CD4-positive, alpha-beta T cell (primary cell): ENCODE data around the gene RINT1. TPM values are rescaled to one million over a fixed set of nuclear protein-coding genes. Genes with fewer than 3 reads are reported as not detected.

Experiments used
- ATAC-seq: fragments of 200-7000 bp; cut with Tn5 transposase; one replicate; pipeline ENCODE4 v1.10.0; 2022; ENCODE audit warnings: mild to moderate bottlenecking; ENCODE audit not compliant: poor library complexity
- CTCF ChIA-PET: fragments of 350-600 bp; sonication (Branson Sonifier 250); formaldehyde crosslinking; loops from one replicate; lab custom pipeline; 2021; ENCODE audit warnings: antibody characterized with exemption, inconsistent platforms; lab: Charles Lee
- POLR2A ChIA-PET: fragments of 350-600 bp; sonication (Branson Sonifier 250); formaldehyde crosslinking; loops from one replicate; lab custom pipeline; 2021; ENCODE audit warnings: antibody characterized with exemption, inconsistent platforms; lab: Charles Lee
- DNase-seq, 14 experiments: peaks; one replicate each; pipeline ENCODE4 v3.0.0-alpha.2; 2013 to 2020; ENCODE audit warnings: mixed read lengths in 2 of 14
- H3K27ac ChIP-seq, 2 donors: one replicate each; pipeline versions ENCODE4 v1.5.1 to v1.7.0; 2013; ENCODE audit warnings: low read length in 2 of 2, low read depth in 1 of 2, mild to moderate bottlenecking in 1 of 2
- H3K27me3 ChIP-seq, 2 experiments: 1 replicate in 1 of 2; 2 replicates in 1 of 2; pipeline versions ENCODE4 v1.6.1 to v1.7.0; 2013; ENCODE audit warnings: low read length in 2 of 2, control low read depth in 1 of 2, mild to moderate bottlenecking in 1 of 2, moderate library complexity in 1 of 2; ENCODE audit not compliant: insufficient read depth in 2 of 2, control insufficient read depth in 1 of 2
- H3K36me3 ChIP-seq: one replicate; pipeline ENCODE4 v1.6.1; 2013; ENCODE audit warnings: low read length, control low read depth; ENCODE audit not compliant: insufficient read depth
- H3K4me1 ChIP-seq: one replicate; pipeline ENCODE4 v1.6.1; 2013; ENCODE audit warnings: low read length, control low read depth; ENCODE audit not compliant: insufficient read depth
- H3K4me3 ChIP-seq: one replicate; pipeline ENCODE4 v1.5.1; 2013; ENCODE audit warnings: mild to moderate bottlenecking, low read length, moderate library complexity
- H3K9me3 ChIP-seq, 2 experiments: 1 replicate in 1 of 2; 2 replicates in 1 of 2; pipeline versions ENCODE4 v1.6.1 to v1.7.0; 2013; ENCODE audit warnings: low read length in 2 of 2, mild to moderate bottlenecking in 2 of 2, control low read depth in 1 of 2, moderate library complexity in 1 of 2; ENCODE audit not compliant: control insufficient read depth in 1 of 2, insufficient read depth in 1 of 2
- H3K27ac Mint-ChIP-seq: one replicate; pipeline ENCODE4 v1.8.0; 2020; ENCODE audit warnings: mixed read lengths
- H3K27me3 Mint-ChIP-seq: one replicate; pipeline ENCODE4 v1.8.0; 2021; ENCODE audit warnings: mixed read lengths
- H3K36me3 Mint-ChIP-seq: one replicate; pipeline ENCODE4 v1.8.0; 2021; ENCODE audit warnings: low read depth, mixed read lengths
- H3K4me1 Mint-ChIP-seq: one replicate; pipeline ENCODE4 v1.8.0; 2021; ENCODE audit warnings: low read depth, mixed read lengths
- H3K4me3 Mint-ChIP-seq: one replicate; pipeline ENCODE4 v1.8.0; 2020; ENCODE audit warnings: mild to moderate bottlenecking, mixed read lengths
- H3K9me3 Mint-ChIP-seq: one replicate; pipeline ENCODE4 v1.8.0; 2020; ENCODE audit warnings: mixed read lengths
- CTCF ChIP-seq: fragments of 200-600 bp; IDR thresholded peaks from one replicate; pipeline ENCODE4 v1.8.0; 2022; ENCODE audit warnings: antibody characterized with exemption, mild to moderate bottlenecking
- intact Hi-C, 2 experiments: fragments of 100-400 bp; cut with DNase I in 1 of 2; cut with micrococcal nuclease in 1 of 2; formaldehyde crosslinking; loops; one replicate each; pipeline versions ENCODE4 v1.15.1 to v1.9.0; 2023 to 2025; cut with DNase I, micrococcal nuclease
- total RNA-seq, 174 experiments: library from RNA in 2 of 174; stranded (reverse) in 2 of 174; gene quantifications; one replicate each; pipeline ENCODE4 v1.2.3 and lab custom pipeline; 2021 to 2026

Gene RINT1
- total RNA-seq, 2 experiments from 2014 or later: 38.0 to 39.5 TPM

- DNase-seq (no peak), ATAC-seq (no peak)
- no peaks in the 10 kb centered on the region for H3K27me3 ChIP-seq
- no peak for TF ChIP-seq CTCF
- H3K4me3 ChIP-seq: no peak overlapping the region
- Mint-ChIP-seq H3K9me3 (no peaks in the 10 kb centered on the region), H3K27ac (no peak overlapping the region), H3K36me3 (peaks cover 61% of the 10 kb centered on the region), H3K4me1 (no peaks in the 10 kb centered on the region), H3K4me3 (no peak overlapping the region), H3K27me3 (no peaks in the 10 kb centered on the region)
- no peaks in the 10 kb centered on the region for H3K9me3 ChIP-seq
- H3K4me1 ChIP-seq: no peaks in the 10 kb centered on the region
- intact Hi-C loops: no loop called here
- H3K27ac ChIP-seq: no peak overlapping the region
- POLR2A ChIA-PET: no interaction called here
- CTCF ChIA-PET: no interaction called here
- H3K36me3 ChIP-seq: peaks cover 46% of the 10 kb centered on the region
Measured at GRCh38 chr7:105611856-105612775, 80.1 kb downstream of the RINT1 start.

- H3K27me3 ChIP-seq: no peaks in the 10 kb centered on the region
Measured at GRCh38 chr7:105612806-105613205, 80.8 kb downstream of the RINT1 start.

GRCh38 chr7:105613611-105614330, 81.8 kb downstream of the RINT1 start:
- no peak for TF ChIP-seq CTCF
- Histone ChIP-seq H3K9me3 (no peaks in the 10 kb centered on the region), H3K4me3 (no peak overlapping the region), H3K36me3 (peaks cover 57% of the 10 kb centered on the region), H3K27ac (no peak overlapping the region), H3K4me1 (no peaks in the 10 kb centered on the region), H3K27me3 (no peaks in the 10 kb centered on the region)
- DNase-seq (no peak), ATAC-seq (no peak)
- Mint-ChIP-seq H3K36me3 (peaks cover 64% of the 10 kb centered on the region), H3K9me3 (no peaks in the 10 kb centered on the region), H3K27me3 (no peaks in the 10 kb centered on the region), H3K27ac (no peak overlapping the region), H3K4me3 (no peak overlapping the region), H3K4me1 (no peaks in the 10 kb centered on the region)
- intact Hi-C loops: no loop called here
- POLR2A ChIA-PET: no interaction called here
- CTCF ChIA-PET: no interaction called here

More at GRCh38 chr7:105612806-105613205, 80.8 kb downstream of the RINT1 start:
- CTCF ChIA-PET: no interaction called here
- no peak for TF ChIP-seq CTCF
- no peaks in the 10 kb centered on the region for H3K9me3 Mint-ChIP-seq
- H3K4me1 ChIP-seq: no peaks in the 10 kb centered on the region
- ATAC-seq (no peak), DNase-seq (no peak)
- no peaks in the 10 kb centered on the region for H3K27me3 Mint-ChIP-seq
- H3K36me3 Mint-ChIP-seq: peaks cover 63% of the 10 kb centered on the region
- H3K4me3 Mint-ChIP-seq: no peak overlapping the region
- POLR2A ChIA-PET: no interaction called here
- no peaks in the 10 kb centered on the region for H3K4me1 Mint-ChIP-seq
- H3K4me3 ChIP-seq: no peak overlapping the region
- intact Hi-C loops: no loop called here
- H3K27ac ChIP-seq: no peak overlapping the region
- peaks cover 52% of the 10 kb centered on the region for H3K36me3 ChIP-seq
- H3K27ac Mint-ChIP-seq: no peak overlapping the region
- H3K9me3 ChIP-seq: no peaks in the 10 kb centered on the region
